GM12875 (cell line): ENCODE data around the gene PLXNA4.

Source experiments
- H3K4me3 ChIP-seq: one replicate; pipeline ENCODE4 v1.5.1; 2011; ENCODE audit warnings: low read depth, low read length, control low read depth
- CTCF ChIP-seq: IDR thresholded peaks from 2 replicates; pipeline ENCODE4 v1.5.1; 2011; ENCODE audit warnings: low read depth, mild to moderate bottlenecking, control low read depth, inconsistent platforms, low read length, moderate library complexity, borderline replicate concordance; ENCODE audit not compliant: insufficient read depth

The PLXNA4 gene

DNA sequence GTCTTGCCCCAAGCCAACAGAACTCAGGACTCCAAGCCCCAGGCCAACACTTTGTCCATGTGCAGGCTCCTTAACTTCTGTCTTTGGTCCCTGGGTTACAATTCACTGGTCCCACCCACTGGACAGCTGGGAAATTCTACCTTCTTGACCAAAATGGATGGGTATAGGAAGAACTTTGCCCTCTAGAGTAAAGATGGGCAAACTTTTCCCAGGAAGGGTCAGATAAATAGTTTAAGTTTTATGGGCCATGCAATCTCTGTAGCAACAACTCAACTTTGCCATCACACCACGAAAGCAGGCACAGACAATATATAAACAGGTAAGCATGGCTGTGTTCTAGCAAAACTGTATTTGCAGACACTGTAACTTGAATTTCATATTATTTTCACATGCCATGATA, 147.1 kb downstream of the PLXNA4 start:
- no peak overlapping the region for H3K4me3 ChIP-seq
- no peak for TF ChIP-seq CTCF

DNA sequence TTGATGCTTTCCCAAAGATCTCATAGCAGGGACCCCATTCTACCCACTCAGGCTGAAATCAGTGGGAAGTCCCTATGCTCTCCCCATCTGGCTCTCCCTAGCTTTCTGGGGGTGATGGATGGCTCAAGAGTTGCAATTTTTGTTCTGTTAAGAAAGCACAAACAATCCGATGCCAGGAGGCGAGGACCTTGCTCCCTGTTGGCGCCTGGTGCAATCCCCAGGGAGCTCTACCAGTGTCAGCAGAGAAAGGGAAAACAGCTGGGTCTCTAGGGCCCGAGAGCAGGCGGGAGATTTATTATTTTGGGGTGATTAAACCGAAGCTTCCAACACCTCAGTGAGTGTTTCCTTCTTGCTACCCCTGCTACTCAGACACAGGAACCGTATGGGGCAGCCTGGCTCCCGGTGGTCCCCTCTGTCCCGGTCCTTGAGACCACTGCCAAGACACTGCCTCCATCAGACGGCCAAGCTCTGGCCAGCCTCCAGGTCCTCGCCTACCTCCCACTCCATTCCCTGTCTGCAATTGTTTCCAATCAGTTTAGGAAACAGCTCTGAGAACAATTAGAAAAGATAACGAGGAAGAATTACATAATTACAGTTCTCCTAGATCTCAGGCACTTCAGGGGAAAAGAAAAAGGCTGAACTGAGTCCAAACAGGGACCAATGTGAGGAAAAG, 147.9 kb downstream of the PLXNA4 start:
- TF ChIP-seq CTCF = no peak
- no peak overlapping the region for H3K4me3 ChIP-seq

DNA sequence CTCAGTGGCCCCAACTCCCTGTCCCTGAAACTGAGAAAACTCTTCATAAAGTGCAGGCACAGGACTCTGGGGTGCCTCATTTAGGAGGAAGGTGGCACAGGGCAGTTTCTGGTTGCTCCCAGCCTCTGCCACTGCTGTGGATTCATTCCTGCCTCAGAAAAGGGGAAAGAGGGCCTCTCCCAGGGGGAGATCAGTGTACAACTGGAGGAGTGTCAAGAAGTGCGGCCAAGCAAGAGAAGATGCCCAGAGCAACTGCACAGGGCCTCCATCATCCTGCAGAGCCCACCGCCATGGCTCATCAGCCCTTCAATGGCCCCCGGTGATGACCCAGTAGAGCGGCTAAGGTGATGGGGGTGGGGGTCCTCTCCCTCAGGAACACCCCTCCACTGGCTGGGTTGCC, 150.3 kb downstream of the PLXNA4 start:
- H3K4me3 ChIP-seq = no peak overlapping the region
- no peak for TF ChIP-seq CTCF

DNA sequence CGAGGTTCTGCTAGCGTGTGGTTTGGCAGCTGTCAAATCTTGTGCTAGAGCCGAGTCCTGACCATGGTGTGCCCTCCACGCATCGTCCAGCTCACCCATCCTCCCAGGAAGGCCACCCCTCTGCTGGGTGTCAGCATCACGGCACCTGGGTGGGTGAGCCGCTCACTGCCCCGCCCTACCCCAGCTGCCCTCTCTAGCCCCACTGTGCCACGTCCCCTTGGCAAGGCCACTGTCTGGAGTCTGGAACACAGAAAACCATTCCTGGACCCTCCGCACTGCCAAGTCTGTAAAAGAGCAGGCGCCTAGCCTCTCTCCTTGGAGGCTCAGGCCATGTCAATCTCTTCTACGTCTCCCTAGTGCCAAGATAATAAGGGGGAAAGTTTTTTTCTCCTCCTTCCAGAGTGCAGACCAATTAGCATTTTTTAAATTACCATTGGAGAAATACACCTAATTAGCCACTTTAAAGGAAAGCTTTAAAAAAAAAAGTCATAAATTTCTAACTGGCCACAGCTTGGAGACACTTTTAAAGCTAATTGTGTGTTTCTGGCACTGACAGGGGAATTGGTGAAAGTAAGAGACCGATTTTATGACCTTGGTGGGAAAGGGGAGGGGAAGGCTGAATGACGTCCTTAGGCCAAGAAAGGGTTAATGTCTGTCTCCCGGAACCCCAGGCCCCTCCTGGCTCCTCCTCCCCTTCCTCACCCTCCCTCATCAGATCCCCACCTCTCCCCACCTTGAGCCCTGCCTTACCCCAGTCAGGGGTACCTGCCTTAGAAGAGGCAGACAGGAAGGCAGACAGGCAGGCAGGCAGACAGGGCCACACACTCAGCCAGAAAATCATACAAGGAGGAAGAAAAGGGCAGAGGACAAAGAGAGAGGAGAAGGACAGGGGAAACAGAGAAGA, 151.2 kb downstream of the PLXNA4 start:
- TF ChIP-seq CTCF = no peak
- no peak overlapping the region for H3K4me3 ChIP-seq

GRCh38 chr7:132424277-132424676, 152.0 kb downstream of the PLXNA4 start:
- H3K4me3 ChIP-seq = no peak overlapping the region
- no peak for TF ChIP-seq CTCF

GRCh38 chr7:132423594-132424200, 152.6 kb downstream of the PLXNA4 start:
- no peak for TF ChIP-seq CTCF
- H3K4me3 ChIP-seq = no peak overlapping the region

- TF ChIP-seq CTCF = no peak
Measured at GRCh38 chr7:132422502-132423111, 153.7 kb downstream of the PLXNA4 start.

More at GRCh38 chr7:132422502-132423111, 153.7 kb downstream of the PLXNA4 start:
- no peak overlapping the region for H3K4me3 ChIP-seq
